ENCODE measurements around the gene C10orf95. TPM values are rescaled to one million over a fixed set of nuclear protein-coding genes. Genes with fewer than 3 reads are reported as not detected.

Gene C10orf95
- total RNA-seq, 1 donor from 2014 or later: not detected

- Mint-ChIP-seq H3K9me3 (no peaks in the 10 kb centered on the region), H3K27me3 (ENCODE audit: low read depth) (peaks cover 10% of the 10 kb centered on the region), H3K27ac (no peak overlapping the region), H3K4me3 (peak overlapping the region; percentile 30), H3K4me1 (peaks cover 31% of the 10 kb centered on the region), H3K36me3 (no peaks in the 10 kb centered on the region)
- DNase-seq (ENCODE audit: low spot score in 2 of 2, unreplicated experiment in 2 of 2): no peak
- TF ChIP-seq CTCF (IDR thresholded peaks at IDR 0.05; ENCODE audit: unreplicated experiment): no peak
Measured at GRCh38 chr10:102423372-102423968, 27.9 kb downstream of the C10orf95 start.

- Mint-ChIP-seq H3K4me3 (peak overlapping the region; percentile 93), H3K27ac (peak overlapping the region; percentile 67)
Measured at GRCh38 chr10:102422545-102423129, 28.7 kb downstream of the C10orf95 start.

GRCh38 chr10:102421757-102422512 lies 29.4 kb downstream of the C10orf95 start:
- peak in 1 of 2 experiments; percentile 64 for DNase-seq (ENCODE audit: low spot score in 2 of 2, unreplicated experiment in 2 of 2)
- Mint-ChIP-seq H3K27me3 (ENCODE audit: low read depth) (peaks cover 26% of the 10 kb centered on the region), H3K36me3 (no peaks in the 10 kb centered on the region), H3K9me3 (no peaks in the 10 kb centered on the region), H3K4me3 (peak overlapping the region; percentile 93), H3K27ac (peak overlapping the region; percentile 98), H3K4me1 (peaks cover 31% of the 10 kb centered on the region)
- no peak for TF ChIP-seq CTCF (IDR thresholded peaks at IDR 0.05; ENCODE audit: unreplicated experiment)

More at GRCh38 chr10:102422545-102423129, 28.7 kb downstream of the C10orf95 start:
- Mint-ChIP-seq H3K4me1 (peaks cover 31% of the 10 kb centered on the region), H3K9me3 (no peaks in the 10 kb centered on the region), H3K27me3 (ENCODE audit: low read depth) (peaks cover 19% of the 10 kb centered on the region), H3K36me3 (no peaks in the 10 kb centered on the region)
- peak in 1 of 2 experiments; percentile 74 for DNase-seq (ENCODE audit: low spot score in 2 of 2, unreplicated experiment in 2 of 2)
- peak; percentile 62 for TF ChIP-seq CTCF (IDR thresholded peaks at IDR 0.05; ENCODE audit: unreplicated experiment)

- Mint-ChIP-seq H3K36me3 (no peaks in the 10 kb centered on the region), H3K27ac (peak overlapping the region; percentile 98), H3K4me3 (peak overlapping the region; percentile 93), H3K27me3 (ENCODE audit: low read depth) (peaks cover 30% of the 10 kb centered on the region), H3K9me3 (no peaks in the 10 kb centered on the region), H3K4me1 (peaks cover 31% of the 10 kb centered on the region)
- no peak for DNase-seq (ENCODE audit: low spot score in 2 of 2, unreplicated experiment in 2 of 2)
- TF ChIP-seq CTCF (IDR thresholded peaks at IDR 0.05; ENCODE audit: unreplicated experiment): no peak
Measured at GRCh38 chr10:102421507-102421756, 29.9 kb downstream of the C10orf95 start.

GRCh38 chr10:102420714-102421506 lies 30.4 kb downstream of the C10orf95 start, which contains the start of gene FBXL15:
Gene FBXL15 (plus strand): TSS chr10:102420836. CDS start chr10:102421130, 294 bp downstream.
- peak within 1 kb of the TSS; percentile 98 for H3K27ac Mint-ChIP-seq
- H3K36me3 Mint-ChIP-seq: no peaks in the 10 kb centered on the region
- peak within 1 kb of the TSS; percentile 93 for H3K4me3 Mint-ChIP-seq
- peak; percentile 94 to 98 for DNase-seq (ENCODE audit: low spot score in 2 of 2, unreplicated experiment in 2 of 2)
- peaks cover 35% of the 10 kb centered on the region for H3K27me3 Mint-ChIP-seq (ENCODE audit: low read depth)
- H3K9me3 Mint-ChIP-seq: no peaks in the 10 kb centered on the region
- H3K4me1 Mint-ChIP-seq: peaks cover 31% of the 10 kb centered on the region
- TF ChIP-seq CTCF (IDR thresholded peaks at IDR 0.05; ENCODE audit: unreplicated experiment): no peak

Data from mesothelial cell of epicardium (in vitro differentiated cells).